Measurements from ENCODE around the gene IRF1. TPM values are rescaled to one million over a fixed set of nuclear protein-coding genes. Genes with fewer than 3 reads are reported as not detected.
A peak's percentile ranks its signal among the peaks of the same experiment; 100 is the strongest.

Gene IRF1
- total RNA-seq, 1 experiment from 2014 or later: 30.1 TPM

- POLR2A ChIA-PET: interaction anchor here (1.4 to 1.8 kb wide), 3 partner anchors 9 to 206 kb away, joined by 4 to 10 read pairs (median 9); partner anchors contain the start of genes IRF1 and SLC22A4
- H2AFZ ChIP-seq (ENCODE audit: low read depth, low read length, poor library complexity, severe bottlenecking): no peak overlapping the region
- no peaks in the 10 kb centered on the region for H3K36me3 ChIP-seq (ENCODE audit: control insufficient read depth in 1 of 2, insufficient read depth in 2 of 2, low read length in 2 of 2)
- no peak for TF ChIP-seq FOSL1 (IDR thresholded peaks at IDR 0.05; ENCODE audit: low read depth)
- no peak for TF ChIP-seq POLR2AphosphoS5 (IDR thresholded peaks at IDR 0.05; ENCODE audit: low read depth, low read length)
- no peak for TF ChIP-seq TCF7L2 (IDR thresholded peaks at IDR 0.05; ENCODE audit: borderline replicate concordance, extremely low read depth, insufficient read depth, insufficient read length)
- no peak for TF ChIP-seq CBX3 (IDR thresholded peaks at IDR 0.05; ENCODE audit: low read depth)
- no peak for TF ChIP-seq REST (IDR thresholded peaks at IDR 0.05; ENCODE audit: low read depth)
- TF ChIP-seq YY1 (IDR thresholded peaks at IDR 0.05; ENCODE audit: extremely low read depth, insufficient replicate concordance, low read depth, low read length): no peak
- no peak for TF ChIP-seq SIN3A (IDR thresholded peaks at IDR 0.05; ENCODE audit: low read depth)
- no peak for TF ChIP-seq ELF1 (IDR thresholded peaks at IDR 0.05; ENCODE audit: borderline replicate concordance, low read depth)
- no peak for TF ChIP-seq CTCF (IDR thresholded peaks at IDR 0.05 in 2 of 3, conservative IDR thresholded peaks at IDR 0.05 in 1 of 3; ENCODE audit: borderline replicate concordance in 1 of 3, insufficient read depth in 1 of 3, low read depth in 2 of 3, low read length in 2 of 3)
- TF ChIP-seq SP1 (IDR thresholded peaks at IDR 0.05; ENCODE audit: low read depth): no peak
- TF ChIP-seq ZFX (IDR thresholded peaks at IDR 0.05): no peak
- H3K9ac ChIP-seq (ENCODE audit: low read length): no peak overlapping the region; the same call in 1 of the 2 replicates
- 0 out of 2 replicates have a peak overlapping the region, but pooled peaks have one; percentile 90 for H3K4me2 ChIP-seq (ENCODE audit: low read length)
- H3K9me3 ChIP-seq (ENCODE audit: control insufficient read depth in 1 of 2, insufficient read depth in 1 of 2, low read depth in 1 of 2, low read length in 2 of 2): no peaks in the 10 kb centered on the region
- no peaks in the 10 kb centered on the region for H3K27me3 ChIP-seq (ENCODE audit: insufficient read depth, low read length)
- no TSS peak for BruUV-seq (replicated peaks)
- no peak overlapping the region for H3K27ac ChIP-seq (ENCODE audit: low read depth, low read length)
- H3K4me1 ChIP-seq (ENCODE audit: control insufficient read depth in 1 of 2, insufficient read depth in 2 of 2, low read length in 2 of 2): peaks cover 21 to 69% of the 10 kb centered on the region in 2 experiments
- no peaks in the 10 kb centered on the region for H4K20me1 ChIP-seq (ENCODE audit: insufficient read depth)
- no peak for DNase-seq (ENCODE audit: low read depth, low spot score)
- CTCF ChIA-PET: interaction anchor here (1.5 to 2.8 kb wide), 4 partner anchors 79 to 321 kb away, joined by 5 to 37 read pairs (median 8); no protein-coding TSS in a partner anchor
- H3K4me3 ChIP-seq (replicated peaks in 1 of 2; ENCODE audit: low read depth in 1 of 2, low read length in 2 of 2): no peak overlapping the region
- intact Hi-C loops (cut with micrococcal nuclease): loop anchor here (5.0 to 10.0 kb wide), 2 partner anchors 205 to 432 kb away; partner anchors contain the start of gene SLC22A4
- no peaks in the 10 kb centered on the region for H3K79me2 ChIP-seq (ENCODE audit: insufficient read depth, low read length)
- no peak for ATAC-seq
- RAD21 ChIA-PET (ENCODE audit: low non-redundant PET in 1 of 2, low total read pairs in 2 of 2, uncharacterized antibody in 2 of 2, unreplicated experiment in 2 of 2): interaction anchor here in 1 of 2 experiments (2.8 kb wide), 1 partner anchor 112 kb away, joined by 13 read pairs; no protein-coding TSS in a partner anchor
- no peaks in the 10 kb centered on the region for H3K9me2 ChIP-seq (ENCODE audit: insufficient read depth)
These were observed 9.1 kb upstream of the IRF1 start for GRCh38 chr5:132499440-132500243.

Data from HCT116 (cell line).